ENCODE measurements around the gene CCDC124.

Gene CCDC124

DNA sequence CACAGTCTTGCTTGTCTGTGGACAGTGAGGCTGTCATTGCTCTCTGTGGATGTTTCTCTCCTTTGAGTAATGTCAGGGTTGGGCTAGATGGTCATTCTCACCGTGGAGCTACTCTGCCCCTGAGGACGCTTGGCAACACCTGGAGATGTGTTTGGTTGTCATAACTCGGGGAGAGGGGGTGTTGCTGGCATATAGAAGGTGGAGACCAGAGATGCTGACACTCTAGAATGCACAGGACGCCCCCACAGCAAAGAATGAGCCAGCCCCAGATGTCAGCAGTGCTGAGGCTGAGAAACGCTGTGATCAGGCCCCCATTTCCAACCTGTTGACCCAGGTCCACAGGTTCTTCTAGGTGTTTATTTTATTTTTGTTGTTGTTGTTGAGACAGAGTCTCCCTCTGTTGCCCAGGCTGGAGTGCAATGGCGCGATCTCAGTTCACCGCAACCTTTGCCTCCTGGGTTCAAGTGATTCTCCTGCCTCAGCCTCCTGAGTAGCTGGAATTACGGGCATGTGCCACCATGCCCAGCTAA lies 4.6 kb downstream of the CCDC124 start:
- no peak for DNase-seq

DNA sequence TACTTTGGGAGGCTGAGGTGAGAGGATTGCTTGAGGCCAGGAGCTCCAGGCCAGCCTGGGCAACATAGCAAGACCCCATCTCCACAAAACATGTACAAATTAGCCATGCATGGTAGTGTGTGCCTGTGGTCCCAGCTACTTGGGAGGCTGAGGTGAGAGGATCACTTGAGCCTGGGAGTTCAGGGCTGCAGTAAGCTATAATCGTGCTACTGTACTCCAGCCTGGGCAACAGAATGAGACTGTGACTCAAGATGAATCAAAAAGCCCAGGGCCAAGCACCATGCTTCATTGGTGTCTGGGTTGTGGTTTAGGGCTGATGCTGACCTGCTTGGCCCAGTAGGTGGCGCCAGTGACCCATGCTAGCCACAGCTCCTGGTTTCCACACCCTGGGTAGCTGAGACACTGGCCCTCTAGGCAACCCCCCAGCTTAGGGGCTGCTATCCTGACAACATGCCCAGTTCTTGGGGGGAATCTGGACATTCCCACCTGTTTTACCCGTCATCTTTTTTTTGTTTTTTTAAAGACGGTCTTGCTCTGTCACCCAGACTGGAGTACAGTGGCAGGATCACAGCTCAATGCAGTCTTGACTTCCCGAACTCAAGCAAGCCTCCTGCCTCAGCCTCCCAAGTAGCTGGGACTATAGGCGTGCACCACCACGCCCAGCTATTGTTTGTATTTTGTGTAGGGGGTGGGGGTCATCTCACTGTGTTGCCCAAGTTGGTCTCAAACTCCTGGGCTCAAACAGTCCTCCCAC lies 5.5 kb downstream of the CCDC124 start:
- DNase-seq = peak; percentile 64

DNA sequence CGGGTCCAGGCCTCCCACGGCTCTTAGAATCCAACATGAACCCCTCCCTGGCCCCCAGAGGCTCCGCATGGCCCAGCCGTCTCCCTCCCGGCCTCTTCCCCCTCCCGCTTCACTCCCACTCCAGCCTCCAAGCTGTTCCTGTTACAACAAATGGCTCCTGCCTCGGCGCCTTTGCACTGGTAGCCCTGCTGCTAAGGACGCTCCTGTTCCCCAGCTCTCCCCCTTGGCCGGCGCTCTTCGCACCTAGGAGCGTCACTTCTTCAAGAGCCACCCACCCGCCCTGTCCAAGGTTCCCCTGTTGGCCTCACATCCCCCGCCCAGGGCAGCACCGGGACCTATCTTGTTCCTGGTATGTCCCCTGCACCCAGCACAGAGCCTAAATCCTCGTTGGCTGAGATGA lies 9.4 kb downstream of the CCDC124 start:
- no peak for DNase-seq

DNA sequence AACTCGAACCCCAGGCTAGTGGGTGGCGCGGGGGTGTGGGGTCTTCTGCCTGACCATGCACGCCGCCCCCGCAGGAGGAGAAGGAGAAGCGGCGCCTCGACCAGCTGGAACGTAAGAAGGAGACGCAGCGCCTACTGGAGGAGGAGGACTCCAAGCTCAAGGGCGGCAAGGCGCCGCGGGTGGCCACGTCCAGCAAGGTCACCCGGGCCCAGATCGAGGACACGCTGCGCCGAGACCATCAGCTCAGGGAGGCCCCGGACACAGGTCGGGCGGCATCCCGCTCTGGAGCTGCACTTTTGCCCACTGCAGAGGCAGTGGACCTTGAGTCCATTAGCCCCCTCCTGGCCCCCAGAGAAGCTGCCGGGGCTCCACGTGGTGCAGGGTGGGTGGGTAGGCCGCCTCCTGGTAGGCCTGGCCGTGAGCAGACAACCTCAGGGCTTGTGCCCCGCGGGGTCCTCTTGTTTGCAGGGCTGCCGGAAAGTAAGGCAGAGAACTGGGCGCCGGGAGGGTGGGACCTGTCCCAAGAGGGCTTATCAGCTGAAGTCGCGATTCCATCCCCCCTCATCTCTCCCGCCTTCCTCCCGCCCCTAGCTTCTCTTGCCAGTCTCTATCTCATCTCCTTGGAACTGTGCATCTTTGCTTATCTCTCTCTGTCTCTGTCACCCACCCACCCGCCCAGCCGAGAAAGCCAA lies 9.9 kb downstream of the CCDC124 start:
- no peak for DNase-seq

DNA sequence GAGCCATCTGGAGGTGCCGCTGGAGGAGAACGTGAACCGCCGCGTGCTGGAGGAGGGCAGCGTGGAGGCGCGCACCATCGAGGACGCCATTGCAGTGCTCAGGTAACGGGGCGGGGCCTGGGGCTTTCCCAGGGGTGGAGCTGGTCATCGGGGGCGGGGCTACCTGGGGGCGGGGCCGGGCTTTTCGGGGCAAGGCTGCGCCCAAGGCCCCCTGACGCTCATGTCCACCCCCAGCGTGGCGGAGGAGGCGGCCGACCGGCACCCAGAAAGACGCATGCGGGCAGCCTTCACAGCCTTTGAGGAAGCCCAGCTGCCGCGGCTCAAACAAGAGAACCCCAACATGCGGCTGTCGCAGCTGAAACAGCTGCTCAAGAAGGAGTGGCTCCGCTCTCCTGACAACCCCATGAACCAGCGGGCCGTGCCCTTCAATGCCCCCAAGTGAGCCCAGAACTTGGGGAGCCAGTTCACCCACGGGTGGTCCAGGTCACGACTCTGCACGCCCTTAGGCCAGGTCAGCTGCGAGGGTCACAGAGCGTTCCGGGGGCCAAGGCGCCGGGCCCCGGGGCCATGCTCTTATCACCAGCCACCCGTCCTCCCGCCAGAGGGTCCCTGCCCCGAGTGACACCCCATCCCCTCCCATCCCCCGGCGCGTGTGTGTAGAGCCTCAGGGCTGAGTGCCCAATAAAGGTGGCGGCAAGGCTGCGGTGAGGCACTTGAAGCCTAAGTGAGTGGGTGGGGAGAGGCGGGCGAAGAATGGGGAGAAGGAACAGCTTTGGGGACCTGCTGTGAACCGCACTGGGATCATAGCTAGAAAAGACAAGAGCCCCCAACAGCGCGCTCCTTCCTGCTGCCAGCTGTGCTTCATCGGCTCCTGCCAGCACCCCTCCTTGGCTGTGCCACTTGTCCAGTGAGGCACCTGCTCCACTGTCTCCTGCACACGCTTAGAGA lies 10.7 kb downstream of the CCDC124 start:
- DNase-seq = no peak

DNA sequence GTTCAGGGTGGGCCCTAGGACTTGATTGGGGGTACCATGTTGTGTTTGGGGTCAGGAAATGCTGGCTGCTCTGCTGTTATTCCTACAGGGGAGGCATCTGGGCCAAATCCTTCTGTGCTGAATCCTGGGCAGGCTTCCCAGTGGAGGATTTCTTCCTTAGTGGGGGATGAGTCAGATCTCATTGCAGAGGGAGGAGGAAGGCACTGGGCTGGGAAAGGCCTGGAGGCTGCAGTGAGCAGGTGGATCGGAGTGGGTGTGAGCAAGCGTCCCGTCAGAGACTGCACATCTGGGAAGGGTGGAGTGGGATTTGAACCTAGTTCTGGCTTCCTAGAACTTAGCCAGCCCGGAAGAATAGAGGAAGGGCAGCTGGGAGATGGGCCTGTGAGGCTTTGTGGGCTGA lies 11.5 kb downstream of the CCDC124 start:
- peak; percentile 86 for DNase-seq

DNA sequence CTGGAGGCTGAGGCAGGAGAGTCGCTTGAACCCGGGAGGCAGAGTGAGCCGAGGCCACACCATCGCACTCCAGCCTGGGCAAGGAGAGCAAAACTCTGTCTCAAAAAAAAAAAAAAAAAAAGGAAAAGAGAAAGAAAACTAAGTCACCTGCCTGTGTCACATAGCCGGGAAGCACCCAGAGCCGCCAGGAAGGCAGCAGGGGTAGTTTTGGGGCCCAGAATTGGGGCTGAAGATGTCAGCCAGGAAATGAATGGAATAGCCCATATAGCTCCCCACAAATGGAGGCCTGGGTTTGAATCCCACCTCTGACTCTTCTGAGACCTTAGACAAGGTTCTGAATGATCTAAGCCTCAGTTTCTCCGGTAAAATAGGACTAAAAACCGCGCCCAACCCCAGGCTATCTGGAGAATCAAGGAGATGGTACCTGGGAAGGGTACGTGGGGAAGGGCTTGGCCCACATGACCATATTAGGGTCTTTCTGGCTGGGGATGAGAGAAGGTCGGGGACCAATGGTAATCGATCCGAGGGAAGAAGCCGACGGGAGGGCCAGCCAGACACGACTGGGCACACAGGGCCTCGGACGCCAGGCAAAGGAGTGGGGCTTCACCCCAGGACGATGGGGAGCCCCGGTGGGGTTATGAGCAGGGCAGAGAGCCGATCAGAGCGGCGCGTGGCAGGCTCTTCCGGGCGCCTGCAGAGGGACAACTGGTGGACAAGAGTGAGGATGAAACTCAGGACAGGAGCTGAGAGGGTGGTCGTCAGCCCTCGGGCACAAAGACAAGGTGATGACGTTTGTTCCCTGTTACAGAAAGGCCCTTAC lies 14.4 kb downstream of the CCDC124 start:
- no peak for DNase-seq

DNA sequence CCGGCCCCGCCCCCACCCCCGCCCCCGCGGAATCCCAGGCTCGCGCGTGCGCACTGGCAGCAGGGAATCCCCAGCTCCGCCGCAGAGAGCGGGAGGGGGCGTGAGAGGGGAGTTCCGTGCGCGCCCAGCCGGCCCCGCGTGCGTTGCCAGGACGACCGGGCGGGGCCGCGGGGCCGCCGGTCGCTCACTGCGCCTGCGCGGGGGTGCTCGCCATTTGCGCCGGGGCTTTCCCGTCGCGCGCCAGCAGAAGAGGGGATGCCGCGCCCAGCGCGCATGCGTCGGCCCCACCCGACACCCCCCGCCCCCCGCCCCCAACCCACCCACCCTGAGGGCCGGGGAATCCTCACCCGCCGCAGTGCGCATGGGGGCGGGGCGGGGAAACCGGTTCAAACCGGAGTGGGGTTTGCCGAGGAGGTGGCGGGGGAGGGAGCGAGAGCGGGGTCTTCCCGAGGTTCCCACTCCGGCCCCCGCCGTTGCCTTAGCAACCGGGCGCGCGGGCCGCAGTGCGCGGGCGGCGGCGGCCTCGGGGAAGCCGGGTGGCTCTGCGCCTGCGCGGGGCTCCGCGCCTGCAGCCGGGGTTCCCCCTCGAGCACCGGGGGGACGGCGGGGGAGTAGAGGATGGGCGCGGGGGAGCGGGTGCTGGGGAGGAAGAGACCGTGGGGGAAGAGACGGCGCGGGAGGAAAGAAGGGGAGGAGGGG lies 15.1 kb downstream of the CCDC124 start:
- peak; percentile 86 for DNase-seq

DNA sequence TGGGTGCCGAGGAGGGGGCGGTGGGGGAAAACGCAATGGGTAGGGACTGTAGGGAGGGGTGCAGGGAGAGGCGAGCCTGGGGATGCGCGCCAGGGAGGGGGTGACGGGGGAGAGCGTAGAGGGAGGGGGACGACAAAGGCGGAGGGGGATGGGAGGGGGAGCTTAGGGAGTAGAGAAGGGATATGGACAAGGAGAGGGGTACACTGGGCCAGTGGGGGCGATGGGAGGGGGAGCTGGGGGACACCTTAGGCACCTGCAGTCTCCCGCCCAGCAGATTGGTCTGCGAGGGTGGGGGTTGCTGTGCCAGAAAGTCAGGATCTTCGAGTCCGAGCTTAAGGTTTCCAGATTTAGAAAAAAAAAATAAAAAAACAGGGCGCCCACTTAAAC lies 15.7 kb downstream of the CCDC124 start:
- no peak for DNase-seq

DNA sequence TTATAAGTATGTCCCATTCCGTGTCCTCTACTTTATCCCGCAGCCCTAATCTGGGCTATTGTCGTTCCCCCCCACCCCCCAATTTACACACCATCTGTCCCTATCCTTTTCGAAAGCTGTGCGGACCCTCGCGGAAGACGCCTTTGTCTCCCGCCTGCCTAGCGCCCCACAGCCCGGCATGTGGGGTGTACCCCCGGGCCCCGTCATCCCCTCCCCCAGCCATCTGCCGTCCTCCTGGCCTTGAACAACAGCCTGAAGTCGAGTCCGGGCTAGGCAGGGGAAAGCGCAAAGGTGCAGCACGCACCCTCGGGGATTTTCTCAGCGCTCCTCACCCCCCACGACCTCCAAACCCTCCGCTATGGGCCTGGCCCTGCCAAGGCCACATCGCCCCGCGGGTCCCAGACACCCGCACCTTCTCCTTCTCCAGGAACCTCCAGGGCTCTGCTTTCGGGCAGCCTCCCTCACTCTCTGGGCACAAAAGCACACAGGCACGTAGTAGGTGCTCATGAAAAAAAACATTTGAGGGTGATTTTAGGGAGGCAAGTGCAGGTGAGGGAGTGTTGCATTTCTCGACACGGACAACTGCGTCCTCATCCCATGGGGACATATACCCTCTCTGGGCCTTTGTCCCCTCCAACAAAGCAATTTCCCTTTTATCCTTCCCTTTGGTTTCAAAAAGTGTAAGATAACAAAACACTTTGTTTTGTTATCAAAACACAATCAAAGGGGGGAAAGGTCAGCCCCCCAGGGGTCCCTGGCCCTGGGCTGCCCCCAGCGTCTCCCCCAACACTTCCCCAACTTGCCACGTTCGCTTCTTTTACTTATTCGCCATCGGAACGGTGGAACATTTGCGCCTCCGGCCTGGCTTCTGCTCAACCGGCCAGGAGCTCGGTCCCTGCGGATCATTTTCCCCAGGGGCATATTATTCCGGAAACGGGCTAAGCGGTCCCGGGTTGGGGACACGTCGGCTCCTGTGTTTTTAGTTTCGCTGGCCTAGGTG lies 16.4 kb downstream of the CCDC124 start:
- no peak for DNase-seq

DNA sequence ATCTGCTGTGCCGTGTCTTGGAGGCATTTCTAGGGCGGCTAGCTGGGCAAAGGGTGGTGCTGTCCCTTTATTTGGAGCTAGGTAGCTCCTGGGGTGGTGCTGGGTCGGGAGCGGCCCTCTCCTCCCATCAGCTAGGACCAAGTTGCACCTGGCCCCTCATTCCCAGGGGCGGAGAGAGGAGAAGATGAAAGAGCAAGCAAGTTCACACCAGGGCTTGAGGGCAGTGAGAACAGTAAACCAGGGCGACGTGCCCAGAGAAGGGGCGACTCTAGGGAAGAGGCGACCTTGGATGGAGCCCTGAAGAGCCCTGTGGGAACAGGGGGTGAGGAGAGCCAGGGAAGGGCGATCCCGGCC lies 17.1 kb downstream of the CCDC124 start:
- no peak for DNase-seq

DNA sequence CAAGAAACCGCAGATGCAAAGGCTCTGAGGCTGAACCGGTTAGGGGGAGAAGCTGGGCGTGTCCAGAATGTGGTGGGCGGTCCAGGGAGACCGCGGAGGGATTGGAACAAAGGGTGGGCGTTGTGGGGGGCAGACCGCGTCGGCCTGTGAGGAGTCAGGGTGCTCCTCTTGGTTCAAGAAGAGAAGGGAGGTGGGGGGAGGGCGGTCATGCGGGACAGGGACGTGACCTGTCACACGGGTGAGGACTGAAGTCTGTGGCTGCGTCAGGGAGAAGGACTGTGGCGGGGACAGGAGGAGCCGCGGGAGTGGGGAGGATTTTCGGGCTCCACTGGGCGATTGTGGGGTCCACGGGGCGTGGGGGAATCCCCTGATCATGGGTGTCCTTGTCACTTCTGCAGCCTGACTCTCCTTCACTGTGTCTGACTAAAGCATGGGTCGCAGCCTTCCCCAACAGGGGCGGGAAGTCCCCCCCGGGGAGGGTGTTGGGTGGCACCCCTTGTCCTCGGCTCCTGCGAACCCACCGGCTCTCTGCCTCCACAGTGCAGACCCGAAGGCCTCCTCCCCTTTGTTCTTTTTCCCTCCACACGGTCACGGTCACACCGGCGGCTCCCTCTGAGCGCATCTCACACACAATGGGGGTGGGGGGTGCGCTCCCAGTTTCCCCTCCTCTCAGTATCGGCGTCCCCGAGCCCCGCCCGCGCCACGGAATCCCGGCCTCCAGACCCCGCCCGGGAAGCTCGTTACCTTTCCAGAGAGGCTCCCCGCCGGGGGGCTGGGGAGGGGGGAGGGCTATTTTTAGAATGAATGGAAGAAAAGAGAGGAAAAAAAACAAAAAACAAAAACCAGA lies 17.7 kb downstream of the CCDC124 start:
- DNase-seq = no peak

DNA sequence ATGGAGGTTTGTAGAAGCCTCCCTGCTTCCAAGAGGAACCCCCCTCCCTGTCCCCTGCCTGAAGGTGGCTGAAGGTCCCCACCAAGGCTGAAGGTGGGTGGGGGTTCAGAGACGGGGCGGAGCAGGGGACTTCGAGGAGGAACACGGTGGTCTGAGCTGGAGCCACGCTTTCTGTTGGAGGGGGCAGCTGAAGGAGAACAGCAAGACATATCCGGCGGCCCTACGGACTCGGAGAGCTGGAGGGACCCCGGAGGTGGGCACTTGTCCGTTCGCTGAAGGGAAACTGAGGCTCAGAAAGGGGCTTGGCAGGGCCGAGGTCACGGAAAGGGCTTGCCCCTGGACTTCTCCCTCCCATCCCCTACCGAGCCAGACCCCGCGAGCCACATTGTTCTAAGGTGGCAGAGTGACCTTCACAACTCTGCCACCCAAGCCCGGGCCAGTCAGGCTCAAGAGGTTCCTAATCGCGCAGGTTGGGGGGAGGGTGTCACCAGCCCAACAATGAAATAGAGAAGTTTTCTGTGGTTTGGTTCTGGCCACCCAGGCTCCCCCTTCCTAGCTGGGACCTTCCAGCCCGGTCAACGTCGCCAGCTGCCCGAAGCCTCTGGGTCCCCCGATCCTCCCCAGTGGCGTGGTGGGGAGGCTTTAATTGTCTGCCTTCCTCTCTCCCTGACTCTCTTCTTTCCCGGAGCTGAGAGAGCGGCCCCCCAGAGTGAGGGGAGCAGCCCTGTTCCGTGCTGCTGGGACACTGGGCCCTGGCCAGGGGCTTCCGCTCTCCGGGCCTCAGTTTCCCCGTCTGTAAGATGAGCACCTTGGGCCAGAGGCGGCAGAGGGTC lies 18.6 kb downstream of the CCDC124 start:
- DNase-seq = no peak

DNA sequence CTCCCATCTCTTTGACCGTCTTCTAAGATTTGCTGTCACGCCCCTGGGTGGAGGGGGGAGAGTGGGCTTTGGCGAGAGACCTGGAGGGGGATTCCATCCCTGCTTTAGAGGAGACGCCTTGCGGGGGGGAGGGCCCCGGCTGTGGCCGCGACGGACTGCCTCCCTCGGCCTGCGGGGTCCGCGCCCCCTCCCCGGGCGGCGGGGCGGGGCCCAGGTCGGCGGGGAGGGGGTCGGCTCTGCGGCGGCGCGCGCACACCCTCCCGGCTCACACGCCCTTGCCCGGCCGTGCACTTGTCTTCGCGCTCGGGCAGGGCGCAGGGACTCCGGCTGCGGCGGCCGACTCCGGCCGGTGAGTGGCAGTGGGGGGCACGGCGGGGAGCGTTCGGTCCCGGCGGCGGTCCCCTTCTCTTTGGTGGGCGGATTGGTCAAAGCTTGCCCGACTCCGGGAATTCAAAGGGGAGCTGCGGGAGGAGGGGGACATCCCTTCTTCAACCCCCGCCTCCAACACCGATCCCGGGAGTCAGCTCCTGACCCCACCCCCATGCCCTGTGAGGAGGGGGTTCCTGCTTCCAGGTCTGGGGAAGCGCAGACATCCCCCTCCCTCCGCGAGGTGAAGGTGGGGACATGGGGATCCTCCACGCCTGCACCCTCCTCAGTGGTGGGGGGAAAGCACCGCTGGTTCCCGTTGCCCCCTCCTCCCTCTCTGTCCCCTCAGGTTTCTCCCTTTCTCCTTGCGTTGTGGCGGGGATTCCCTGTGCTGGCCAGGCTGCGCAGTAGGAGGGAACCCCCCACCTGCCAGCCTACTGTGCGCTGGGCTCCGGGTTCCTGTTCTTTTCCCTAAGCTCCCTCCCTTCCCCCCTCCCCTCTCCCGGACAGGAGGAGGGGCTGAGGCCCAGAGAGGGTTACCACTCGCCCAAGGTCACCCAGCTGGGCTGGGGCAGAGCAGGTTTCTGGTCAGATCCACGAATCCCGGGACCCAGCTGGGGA lies 19.5 kb downstream of the CCDC124 start:
- no peak for DNase-seq

DNA sequence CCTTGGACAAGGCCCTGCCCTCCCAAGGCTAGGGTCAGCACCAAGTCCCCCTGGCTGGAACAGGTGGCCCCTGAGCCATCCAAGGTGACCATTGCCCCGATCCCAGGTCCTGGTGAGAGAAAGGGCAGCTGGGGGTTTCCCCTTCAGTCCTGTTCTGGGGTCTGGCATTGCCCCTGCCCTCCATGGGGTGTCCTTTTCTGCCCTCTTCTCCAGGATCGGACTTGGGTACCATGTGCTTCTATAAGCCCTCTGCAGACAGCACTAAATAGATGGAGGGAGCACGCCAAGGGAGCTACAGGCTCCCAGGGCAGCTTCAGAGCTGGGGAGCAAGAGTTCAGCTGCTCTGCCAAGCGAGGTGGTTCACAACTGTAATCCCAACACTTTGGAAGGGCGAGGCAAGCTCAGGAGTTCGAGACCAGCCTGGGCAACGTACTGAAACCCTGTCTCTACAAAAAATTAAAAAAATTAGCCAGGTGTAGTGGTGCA lies 20.5 kb downstream of the CCDC124 start:
- DNase-seq = no peak

DNA sequence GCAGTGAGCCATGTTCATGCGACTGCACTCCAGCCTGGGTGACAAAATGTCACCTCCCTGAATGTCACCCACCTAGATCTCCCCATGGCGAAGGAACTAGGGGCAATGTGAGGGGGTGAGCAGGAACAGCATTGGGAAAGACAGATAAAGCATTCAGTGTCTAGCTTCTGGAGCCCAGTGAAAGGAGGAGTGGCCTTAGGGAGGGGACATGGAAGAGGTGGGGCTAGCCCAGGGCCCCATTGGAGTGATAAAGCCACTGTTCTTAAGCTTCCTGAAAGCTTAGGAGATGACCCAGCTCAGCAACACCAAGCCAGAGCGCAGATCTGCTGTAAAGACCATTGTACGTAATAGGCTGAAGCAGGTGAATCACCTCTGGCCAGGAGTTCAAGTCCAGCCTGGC lies 21.1 kb downstream of the CCDC124 start:
- no peak for DNase-seq

DNA sequence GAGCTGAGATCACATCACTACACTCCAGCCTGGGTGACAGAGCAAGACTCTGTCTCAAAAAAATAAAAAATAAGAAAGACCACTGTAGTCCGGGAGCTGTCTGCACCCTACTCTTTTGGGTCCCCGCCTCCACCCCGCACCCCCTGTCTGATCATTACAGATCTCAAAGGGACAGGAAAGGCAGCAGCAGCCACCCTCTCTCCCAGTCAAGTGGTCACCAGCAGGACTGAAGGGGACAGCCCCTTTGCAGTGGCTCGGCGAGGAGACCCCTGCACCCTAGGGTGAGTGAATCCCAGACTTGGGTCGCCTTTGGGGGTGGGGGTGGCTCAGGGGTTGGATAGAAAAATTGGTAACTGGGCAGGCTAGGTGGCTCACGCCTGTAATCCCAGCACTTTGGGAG lies 21.6 kb downstream of the CCDC124 start:
- DNase-seq = no peak

Measured in NCI-H226 (cell line).